Panc1 (cell line): Measurements from ENCODE around the gene ARL15. TPM values are rescaled to one million over a fixed set of nuclear protein-coding genes. Genes with fewer than 3 reads are reported as not detected.

ENCODE experiments used
- ATAC-seq: fragments of 200-7000 bp; cut with Tn5 transposase; 2 replicates; pipeline ENCODE4 v1.9.1; 2020; ENCODE audit warnings: mild to moderate bottlenecking, moderate library complexity
- BruUV-seq: library from RNA; stranded (reverse); fragments of 400-500 nt; replicated peaks from 2 replicates; lab custom pipeline; 2021; lab: Mats Ljungman, UMichigan
- CTCF ChIA-PET: fragments of 300-600 bp; sonication (Branson Sonifier 250); formaldehyde crosslinking; loops from one replicate; lab custom pipeline; 2022; ENCODE audit warnings: antibody characterized with exemption; lab: Charles Lee
- POLR2A ChIA-PET: fragments of 300-600 bp; sonication (Branson Sonifier 250); formaldehyde crosslinking; loops from one replicate; lab custom pipeline; 2022; ENCODE audit warnings: antibody characterized with exemption; lab: Charles Lee
- DNase-seq: peaks from one replicate; pipeline ENCODE4 v3.0.0-alpha.2; 2010; ENCODE audit warnings: low read depth, low spot score
- H3K27ac ChIP-seq: 2 replicates; pipeline ENCODE4 v1.5.1; 2011; ENCODE audit warnings: mild to moderate bottlenecking, low read length, inconsistent platforms
- H3K27me3 ChIP-seq: fragments of 200-500 bp; sonication (Bioruptor generic); 2 replicates; pipeline ENCODE4 v1.6.0; 2014; ENCODE audit warnings: low read length, inconsistent platforms; ENCODE audit not compliant: control insufficient read depth, insufficient read depth
- H3K36me3 ChIP-seq: fragments of 200-500 bp; sonication (Bioruptor generic); 2 replicates; pipeline ENCODE4 v1.5.1; 2014; ENCODE audit warnings: inconsistent platforms, mild to moderate bottlenecking, low read length, moderate library complexity; ENCODE audit not compliant: control insufficient read depth, insufficient read depth
- H3K4me1 ChIP-seq: 2 replicates; pipeline ENCODE4 v1.5.1; 2011; ENCODE audit warnings: inconsistent platforms, mild to moderate bottlenecking, low read length, moderate library complexity; ENCODE audit not compliant: control insufficient read depth, insufficient read depth
- H3K4me3 ChIP-seq, 2 experiments: 2 replicates each; pipeline ENCODE4 v1.5.1; 2011 to 2012; ENCODE audit warnings: low read depth in 2 of 2, low read length in 2 of 2, mild to moderate bottlenecking in 2 of 2, inconsistent platforms in 1 of 2, moderate library complexity in 1 of 2
- H3K9me3 ChIP-seq: fragments of 200-500 bp; sonication (Bioruptor generic); 2 replicates; pipeline ENCODE4 v1.5.1; 2014; ENCODE audit warnings: low read depth, mild to moderate bottlenecking, inconsistent platforms, low read length, moderate library complexity; ENCODE audit not compliant: control insufficient read depth, insufficient read depth
- CTCF ChIP-seq: fragments of 450-650 bp; IDR thresholded peaks from 2 replicates; pipeline ENCODE4 v1.5.1; 2017; ENCODE audit warnings: mild to moderate bottlenecking
- POLR2AphosphoS5 ChIP-seq: IDR thresholded peaks from 2 replicates; pipeline ENCODE4 v1.6.1; 2012; ENCODE audit warnings: mild to moderate bottlenecking, low read depth, low read length, moderate library complexity
- REST ChIP-seq, 2 experiments: IDR thresholded peaks; 2 replicates each; pipeline ENCODE4 v1.6.1; 2011 to 2012; ENCODE audit warnings: low read depth in 2 of 2, control low read depth in 1 of 2, low read length in 1 of 2, mild to moderate bottlenecking in 1 of 2, moderate library complexity in 1 of 2; ENCODE audit not compliant: insufficient read depth in 1 of 2
- SIN3A ChIP-seq: IDR thresholded peaks from 2 replicates; pipeline ENCODE4 v1.6.1; 2012; ENCODE audit warnings: low read depth, mild to moderate bottlenecking, low read length, moderate library complexity, borderline replicate concordance; ENCODE audit not compliant: insufficient read depth
- TCF7L2 ChIP-seq: IDR thresholded peaks from 2 replicates; pipeline ENCODE4 v1.6.1; 2011; ENCODE audit warnings: mild to moderate bottlenecking, low read depth, low read length, inconsistent platforms
- in situ Hi-C: cut with HindIII; loops from 2 replicates; pipeline ENCODE4 v1.10.0; 2016; ENCODE audit warnings: low sequenced_read_pairs, low pct_unique_long_range_greater_than_20kb
- intact Hi-C: fragments of 100-400 bp; cut with micrococcal nuclease; formaldehyde crosslinking; loops from one replicate; pipeline ENCODE4 v1.10.0; 2022; ENCODE audit not compliant: unreplicated experiment
- total RNA-seq: library from RNA; stranded (reverse); gene quantifications from one replicate; pipeline ENCODE4 v1.2.1, GENCODE V29; 2021; ENCODE audit not compliant: unreplicated experiment

ARL15 gene
- total RNA-seq, 1 experiment from 2014 or later, result 16.5 TPM

- Histone ChIP-seq H3K4me1 (no peaks in the 10 kb centered on the region), H3K36me3 (no peaks in the 10 kb centered on the region), H3K27ac (no peak overlapping the region), H3K27me3 (no peaks in the 10 kb centered on the region), H3K4me3 (no peak overlapping the region), H3K9me3 (no peaks in the 10 kb centered on the region)
- in situ Hi-C loops, result no loop called here
- DNase-seq (no peak), ATAC-seq (no peak)
- BruUV-seq, result no TSS peak
- CTCF ChIA-PET, result no interaction called here
- intact Hi-C loops, result no loop called here
- TF ChIP-seq POLR2AphosphoS5 (no peak), CTCF (no peak)
- POLR2A ChIA-PET, result no interaction called here
Observed at GRCh38 chr5:53944981-53945380, 365.4 kb downstream of the ARL15 start.

- ChIA-PET CTCF (no interaction called here), POLR2A (no interaction called here)
- Histone ChIP-seq H3K4me1 (no peaks in the 10 kb centered on the region), H3K27ac (no peak overlapping the region), H3K27me3 (no peaks in the 10 kb centered on the region), H3K9me3 (no peaks in the 10 kb centered on the region), H3K36me3 (no peaks in the 10 kb centered on the region), H3K4me3 (no peak overlapping the region)
- BruUV-seq, result no TSS peak
- no peak for DNase-seq
- in situ Hi-C loops, result no loop called here
- ATAC-seq, result no peak
- intact Hi-C loops, result no loop called here
- no peak for TF ChIP-seq SIN3A
Observed at GRCh38 chr5:53943938-53944337, 366.4 kb downstream of the ARL15 start.

GRCh38 chr5:53942724-53943123 lies 367.6 kb downstream of the ARL15 start:
- no peak overlapping the region for H3K27ac ChIP-seq
- H3K27me3 ChIP-seq, result no peaks in the 10 kb centered on the region
- TF ChIP-seq SIN3A (no peak), REST (IDR thresholded peaks at IDR 0.05; ENCODE audit: insufficient read depth in 1 of 2, low read depth in 2 of 2, low read length in 1 of 2) (no peak), POLR2AphosphoS5 (no peak), TCF7L2 (no peak), CTCF (no peak)
- in situ Hi-C loops (no loop called here), intact Hi-C loops (no loop called here)
- ChIA-PET CTCF (no interaction called here), POLR2A (no interaction called here)
- H3K36me3 ChIP-seq, result no peaks in the 10 kb centered on the region
- no peaks in the 10 kb centered on the region for H3K4me1 ChIP-seq
- ATAC-seq, result no peak
- H3K4me3 ChIP-seq, result no peak overlapping the region
- no peaks in the 10 kb centered on the region for H3K9me3 ChIP-seq
- no TSS peak for BruUV-seq
- DNase-seq, result no peak
